ENCODE data around the gene LARP4. TPM values are rescaled to one million over a fixed set of nuclear protein-coding genes. Genes with fewer than 3 reads are reported as not detected.
A peak's percentile ranks its signal among the peaks of the same experiment; 100 is the strongest.
"Not testable (repeated sequence)": the region's sequence is repeated elsewhere in the genome, so short reads cannot be mapped to it uniquely, and the experiment has no call there.

The LARP4 gene
- total and polyA plus RNA-seq, 8 donors = 5.8 to 89.6 (median 22.8) TPM

- peaks cover 20 to 69% (median 36%) of the 10 kb centered on the region in 4 donors for H3K4me1 ChIP-seq
- TF ChIP-seq CTCF (IDR thresholded peaks at IDR 0.05) (no peak), POLR2A (IDR thresholded peaks at IDR 0.05) (no peak), EP300 (IDR thresholded peaks at IDR 0.05) (no peak), POLR2AphosphoS5 (IDR thresholded peaks at IDR 0.05) (no peak)
- H3K27ac ChIP-seq = peak overlapping the region in 4 of 5 donors; percentile 20 to 69 (median 60)
- intact Hi-C loops (cut with DNase I; ENCODE audit: low total_unique reads) = no loop called here
- no peaks in the 10 kb centered on the region for H3K9me3 ChIP-seq
- H3K27me3 ChIP-seq = no peaks in the 10 kb centered on the region
- WGBS, 5 donors = 62 to 70% (median 64%) methylated on average over 7 to 8 of the region's 8 CpGs
- H3K36me3 ChIP-seq = no peaks in the 10 kb centered on the region
- DNase-seq = peak in 1 of 2 donors; percentile 55
- H3K4me3 ChIP-seq = no peak overlapping the region
These were observed 119.9 kb downstream of the LARP4 start for GRCh38 chr12:50520416-50521207.

GRCh38 chr12:50521781-50522180 is 121.1 kb downstream of the LARP4 start:
- H3K4me1 ChIP-seq = peaks cover 27 to 68% (median 45%) of the 10 kb centered on the region in 4 donors
- H3K27me3 ChIP-seq; H3K36me3 ChIP-seq; H3K9me3 ChIP-seq; DNase-seq; intact Hi-C loops (cut with DNase I; ENCODE audit: low total_unique reads); H3K4me3 ChIP-seq: not testable (repeated sequence)
- 94 to 99% (median 96%) methylated on average over 4 of the region's 4 CpGs for WGBS, 5 donors
- peak overlapping the region in 2 of 5 donors; percentile 64 to 69 for H3K27ac ChIP-seq

GRCh38 chr12:50523772-50524171 is 123.1 kb downstream of the LARP4 start:
- no peak for DNase-seq
- 92 to 100% (median 93%) methylated on average over 1 of the region's 1 CpG for WGBS, 5 donors
- Histone ChIP-seq H3K27me3 (no peaks in the 10 kb centered on the region), H3K9me3 (no peaks in the 10 kb centered on the region), H3K36me3 (no peaks in the 10 kb centered on the region), H3K27ac (no peak overlapping the region), H3K4me1 (peaks cover 17 to 63% (median 37%) of the 10 kb centered on the region in 4 donors), H3K4me3 (no peak overlapping the region)
- TF ChIP-seq POLR2AphosphoS5 (IDR thresholded peaks at IDR 0.05) (no peak), CTCF (IDR thresholded peaks at IDR 0.05) (no peak), EP300 (IDR thresholded peaks at IDR 0.05) (no peak), POLR2A (IDR thresholded peaks at IDR 0.05) (no peak)
- intact Hi-C loops (cut with DNase I; ENCODE audit: low total_unique reads) = no loop called here

GRCh38 chr12:50524621-50525020 is 123.9 kb downstream of the LARP4 start:
- H3K4me1 ChIP-seq = peaks cover 16 to 60% (median 36%) of the 10 kb centered on the region in 4 donors
- WGBS, 5 donors = 93 to 100% (median 97%) methylated on average over 2 of the region's 2 CpGs

More at GRCh38 chr12:50524621-50525020, 123.9 kb downstream of the LARP4 start:
- Histone ChIP-seq H3K27ac (no peak overlapping the region), H3K9me3 (no peaks in the 10 kb centered on the region), H3K4me3 (no peak overlapping the region), H3K27me3 (no peaks in the 10 kb centered on the region), H3K36me3 (no peaks in the 10 kb centered on the region)
- TF ChIP-seq CTCF (IDR thresholded peaks at IDR 0.05) (no peak), POLR2AphosphoS5 (IDR thresholded peaks at IDR 0.05) (no peak)
- intact Hi-C loops (cut with DNase I; ENCODE audit: low total_unique reads) = no loop called here
- DNase-seq = no peak

All from stomach (tissue), 9 donors.